Measurements from ENCODE around the gene BCAS3. TPM values are rescaled to one million over a fixed set of nuclear protein-coding genes. Genes with fewer than 3 reads are reported as not detected.

BCAS3 gene
- polyA plus RNA-seq, 1 experiment: 17.5 TPM

- no peak overlapping the region for H3K27ac ChIP-seq (ENCODE audit: low read depth, low read length)
- POLR2A ChIA-PET: interaction anchor here (1.1 kb wide), 1 partner anchor 17 kb away, joined by 3 read pairs; no protein-coding TSS in a partner anchor
- H3K4me3 ChIP-seq (ENCODE audit: low read depth, low read length): no peak overlapping the region
- no peaks in the 10 kb centered on the region for H3K9me3 ChIP-seq (ENCODE audit: control insufficient read depth, insufficient read depth, low read length)
- no peaks in the 10 kb centered on the region for H3K27me3 ChIP-seq (ENCODE audit: control insufficient read depth, insufficient read depth, low read length)
- CTCF ChIA-PET: interaction anchor here (1.3 kb wide), 1 partner anchor 22 kb away, joined by 4 read pairs; no protein-coding TSS in a partner anchor
- no peak for TF ChIP-seq CTCF (IDR thresholded peaks at IDR 0.05; ENCODE audit: low read depth, low read length)
- no peak for DNase-seq (ENCODE audit: low read depth, low spot score)
Observed at GRCh38 chr17:61368049-61368831, 690.6 kb downstream of the BCAS3 start.

GRCh38 chr17:61368832-61369450, 691.3 kb downstream of the BCAS3 start:
- CTCF ChIA-PET: no interaction called here
- no peak for DNase-seq (ENCODE audit: low read depth, low spot score)
- POLR2A ChIA-PET: interaction anchor here (1.1 kb wide), 1 partner anchor 17 kb away, joined by 3 read pairs; no protein-coding TSS in a partner anchor
- H3K4me3 ChIP-seq (ENCODE audit: low read depth, low read length): no peak overlapping the region
- H3K9me3 ChIP-seq (ENCODE audit: control insufficient read depth, insufficient read depth, low read length): no peaks in the 10 kb centered on the region
- TF ChIP-seq CTCF (IDR thresholded peaks at IDR 0.05; ENCODE audit: low read depth, low read length): no peak
- H3K27me3 ChIP-seq (ENCODE audit: control insufficient read depth, insufficient read depth, low read length): no peaks in the 10 kb centered on the region
- H3K27ac ChIP-seq (ENCODE audit: low read depth, low read length): no peak overlapping the region

- DNase-seq (ENCODE audit: low read depth, low spot score): no peak
- TF ChIP-seq CTCF (IDR thresholded peaks at IDR 0.05; ENCODE audit: low read depth, low read length): no peak
- ChIA-PET POLR2A (no interaction called here), CTCF (no interaction called here)
- no peaks in the 10 kb centered on the region for H3K9me3 ChIP-seq (ENCODE audit: control insufficient read depth, insufficient read depth, low read length)
- no peak overlapping the region for H3K4me3 ChIP-seq (ENCODE audit: low read depth, low read length)
- no peaks in the 10 kb centered on the region for H3K27me3 ChIP-seq (ENCODE audit: control insufficient read depth, insufficient read depth, low read length)
- no peak overlapping the region for H3K27ac ChIP-seq (ENCODE audit: low read depth, low read length)
Observed at GRCh38 chr17:61369751-61370150, 692.1 kb downstream of the BCAS3 start.

- H3K27ac ChIP-seq (ENCODE audit: low read depth, low read length): no peak overlapping the region
- no peak for TF ChIP-seq CTCF (IDR thresholded peaks at IDR 0.05; ENCODE audit: low read depth, low read length)
- H3K4me3 ChIP-seq (ENCODE audit: low read depth, low read length): no peak overlapping the region
- ChIA-PET POLR2A (no interaction called here), CTCF (no interaction called here)
- no peak for DNase-seq (ENCODE audit: low read depth, low spot score)
- no peaks in the 10 kb centered on the region for H3K27me3 ChIP-seq (ENCODE audit: control insufficient read depth, insufficient read depth, low read length)
- H3K9me3 ChIP-seq (ENCODE audit: control insufficient read depth, insufficient read depth, low read length): no peaks in the 10 kb centered on the region
Observed at GRCh38 chr17:61371179-61371578, 693.5 kb downstream of the BCAS3 start.

- DNase-seq (ENCODE audit: low read depth, low spot score): no peak
- POLR2A ChIA-PET: no interaction called here
Observed at GRCh38 chr17:61371606-61372005, 694.0 kb downstream of the BCAS3 start.

More at GRCh38 chr17:61371606-61372005, 694.0 kb downstream of the BCAS3 start:
- Histone ChIP-seq H3K9me3 (ENCODE audit: control insufficient read depth, insufficient read depth, low read length) (no peaks in the 10 kb centered on the region), H3K27ac (ENCODE audit: low read depth, low read length) (no peak overlapping the region), H3K4me3 (ENCODE audit: low read depth, low read length) (no peak overlapping the region), H3K27me3 (ENCODE audit: control insufficient read depth, insufficient read depth, low read length) (no peaks in the 10 kb centered on the region)
- no peak for TF ChIP-seq CTCF (IDR thresholded peaks at IDR 0.05; ENCODE audit: low read depth, low read length)
- CTCF ChIA-PET: no interaction called here
